GM10847 (cell line): ENCODE results near the gene NAALADL1.

Experiments used
- POLR2A ChIP-seq: IDR thresholded peaks from 2 replicates; pipeline ENCODE4 v1.6.1; 2011; ENCODE audit not compliant: insufficient read length; ENCODE audit errors: extremely low read depth

The NAALADL1 gene

GRCh38 chr11:65064847-65065240 lies 6.5 kb upstream of the NAALADL1 start:
- TF ChIP-seq POLR2A: no peak

GRCh38 chr11:65063532-65063931 lies 5.2 kb upstream of the NAALADL1 start:
- no peak for TF ChIP-seq POLR2A

GRCh38 chr11:65060913-65061408 lies 2.6 kb upstream of the NAALADL1 start:
- no peak for TF ChIP-seq POLR2A

- no peak for TF ChIP-seq POLR2A
Measured at GRCh38 chr11:65059959-65060824, 1.8 kb upstream of the NAALADL1 start.

DNA sequence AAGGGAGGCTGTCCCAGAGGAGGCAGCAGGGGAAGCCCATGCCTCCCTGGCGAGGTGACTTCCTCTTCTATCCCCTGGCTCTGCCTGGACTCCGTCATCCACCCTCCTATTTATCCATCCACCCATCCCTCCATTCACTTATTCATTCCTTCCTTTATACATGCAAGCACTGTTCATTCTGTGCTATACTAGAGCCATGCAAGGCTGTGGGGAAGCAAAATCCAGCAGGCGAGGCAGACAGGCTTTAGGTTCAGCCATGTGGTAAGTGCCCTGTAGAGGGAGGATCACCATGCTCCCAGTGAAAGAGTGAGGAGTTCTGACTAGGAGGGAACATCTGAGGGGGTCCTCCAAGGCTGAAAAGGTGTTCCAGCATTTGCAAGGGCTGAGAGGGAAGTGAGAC lies 1.2 kb upstream of the NAALADL1 start:
- no peak for TF ChIP-seq POLR2A

- no peak for TF ChIP-seq POLR2A
Measured at GRCh38 chr11:65058012-65058411, 341 bp downstream of the NAALADL1 start.

- no peak for TF ChIP-seq POLR2A
Measured at GRCh38 chr11:65057526-65057925, 827 bp downstream of the NAALADL1 start.

GRCh38 chr11:65056999-65057398 lies 1.4 kb downstream of the NAALADL1 start:
- TF ChIP-seq POLR2A: no peak

DNA sequence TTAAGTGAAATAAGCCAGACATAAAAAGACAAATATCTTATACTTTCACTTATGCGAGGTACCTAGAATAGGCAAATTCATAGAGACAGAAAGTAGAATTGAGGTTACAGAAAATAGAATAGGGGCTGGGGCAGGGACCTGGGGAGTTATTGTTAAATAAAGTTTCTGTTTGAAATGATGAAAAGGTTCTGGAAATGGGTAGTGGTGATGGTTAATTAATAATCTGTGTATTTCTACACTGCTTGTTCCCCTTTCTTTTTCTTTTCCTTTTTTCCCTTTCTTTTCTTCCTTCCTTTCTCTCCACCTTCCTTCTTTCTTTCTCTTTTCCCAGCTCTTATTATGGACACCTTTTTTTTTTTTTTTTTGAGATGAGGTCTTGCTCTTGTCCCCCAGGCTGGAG lies 2.8 kb downstream of the NAALADL1 start:
- TF ChIP-seq POLR2A: no peak

- no peak for TF ChIP-seq POLR2A
Measured at GRCh38 chr11:65053827-65054508, 4.4 kb downstream of the NAALADL1 start.

GRCh38 chr11:65051398-65051858 lies 6.9 kb downstream of the NAALADL1 start:
- TF ChIP-seq POLR2A: no peak

- TF ChIP-seq POLR2A: no peak
Measured at GRCh38 chr11:65047581-65048422, 10.6 kb downstream of the NAALADL1 start.

- no peak for TF ChIP-seq POLR2A
Measured at GRCh38 chr11:65045728-65046127, 12.6 kb downstream of the NAALADL1 start.

GRCh38 chr11:65045061-65045460 lies 13.3 kb downstream of the NAALADL1 start:
- no peak for TF ChIP-seq POLR2A

GRCh38 chr11:65043881-65044501 lies 14.4 kb downstream of the NAALADL1 start:
- TF ChIP-seq POLR2A: no peak
